ENCODE data around the gene PPP1CB. TPM values are rescaled to one million over a fixed set of nuclear protein-coding genes. Genes with fewer than 3 reads are reported as not detected.

Gene PPP1CB
- total and polyA plus RNA-seq, 4 donors = 26.2 to 75.4 (median 49.3) TPM

GRCh38 chr2:28838971-28839370 lies 87.3 kb downstream of the PPP1CB start:
- Histone ChIP-seq H3K27me3 (ENCODE audit: control insufficient read depth in 4 of 4, insufficient read depth in 4 of 4, low read length in 3 of 4) (no peaks in the 10 kb centered on the region), H3K4me3 (ENCODE audit: low read depth in 1 of 3, low read length in 3 of 3) (no peak overlapping the region), H3K9me3 (ENCODE audit: control insufficient read depth in 4 of 4, low read length in 3 of 4) (no peaks in the 10 kb centered on the region), H3K36me3 (ENCODE audit: control insufficient read depth in 4 of 4, insufficient read depth in 3 of 4, low read depth in 1 of 4, low read length in 3 of 4) (no peaks in the 10 kb centered on the region), H3K9ac (ENCODE audit: low read depth in 1 of 2, low read length in 2 of 2) (no peak overlapping the region), H3K4me1 (ENCODE audit: control insufficient read depth in 4 of 4, insufficient read depth in 4 of 4, low read length in 3 of 4) (no peaks in the 10 kb centered on the region), H3K27ac (ENCODE audit: low read depth in 1 of 2, low read length in 2 of 2) (no peak overlapping the region)
- TF ChIP-seq EGR1 (IDR thresholded peaks at IDR 0.05; ENCODE audit: low read depth in 2 of 2) (no peak), TAF1 (conservative IDR thresholded peaks at IDR 0.05) (no peak), RAD21 (IDR thresholded peaks at IDR 0.05) (no peak), RXRA (IDR thresholded peaks at IDR 0.05) (no peak), MAX (IDR thresholded peaks at IDR 0.05) (no peak), FOXA1 (IDR thresholded peaks at IDR 0.05) (no peak), ZBTB33 (IDR thresholded peaks at IDR 0.05) (no peak), ATF3 (IDR thresholded peaks at IDR 0.05) (no peak), SP1 (IDR thresholded peaks at IDR 0.05) (no peak), NR2F2 (IDR thresholded peaks at IDR 0.05) (no peak)
- no peak for DNase-seq (ENCODE audit: low spot score)
- 96% methylated on average over 2 of the region's 2 CpGs for WGBS

GRCh38 chr2:28842042-28842441 lies 90.4 kb downstream of the PPP1CB start:
- TF ChIP-seq JUND (IDR thresholded peaks at IDR 0.05) (no peak), HNF4G (IDR thresholded peaks at IDR 0.05) (no peak), HNF4A (conservative IDR thresholded peaks at IDR 0.05) (no peak), ZBTB33 (IDR thresholded peaks at IDR 0.05) (no peak), FOXA2 (IDR thresholded peaks at IDR 0.05) (no peak), SP1 (IDR thresholded peaks at IDR 0.05) (no peak), NR2F2 (IDR thresholded peaks at IDR 0.05) (no peak), CTCF (IDR thresholded peaks at IDR 0.05; ENCODE audit: low read depth, low read length, missing input control) (no peak), ATF3 (IDR thresholded peaks at IDR 0.05) (no peak), FOXA1 (IDR thresholded peaks at IDR 0.05) (no peak), MAX (IDR thresholded peaks at IDR 0.05) (no peak), YY1 (IDR thresholded peaks at IDR 0.05) (no peak), REST (IDR thresholded peaks at IDR 0.05) (no peak), TAF1 (conservative IDR thresholded peaks at IDR 0.05) (no peak), EGR1 (IDR thresholded peaks at IDR 0.05; ENCODE audit: low read depth in 2 of 2) (no peak), RAD21 (IDR thresholded peaks at IDR 0.05) (no peak)
- whole genome bisulfite sequencing = 65% methylated on average over 3 of the region's 3 CpGs

More at GRCh38 chr2:28842042-28842441, 90.4 kb downstream of the PPP1CB start:
- no peak overlapping the region for H3K4me3 ChIP-seq (ENCODE audit: low read depth in 1 of 3, low read length in 3 of 3)
- H3K9ac ChIP-seq (ENCODE audit: low read depth in 1 of 2, low read length in 2 of 2) = no peak overlapping the region
- no peaks in the 10 kb centered on the region for H3K4me1 ChIP-seq (ENCODE audit: control insufficient read depth in 4 of 4, insufficient read depth in 4 of 4, low read length in 3 of 4)
- H3K27me3 ChIP-seq (ENCODE audit: control insufficient read depth in 4 of 4, insufficient read depth in 4 of 4, low read length in 3 of 4) = no peaks in the 10 kb centered on the region
- no peaks in the 10 kb centered on the region for H3K9me3 ChIP-seq (ENCODE audit: control insufficient read depth in 4 of 4, low read length in 3 of 4)
- H3K36me3 ChIP-seq (ENCODE audit: control insufficient read depth in 4 of 4, insufficient read depth in 3 of 4, low read depth in 1 of 4, low read length in 3 of 4) = no peaks in the 10 kb centered on the region
- no peak overlapping the region for H3K27ac ChIP-seq (ENCODE audit: low read depth in 1 of 2, low read length in 2 of 2)
- DNase-seq (ENCODE audit: low spot score) = no peak
